CD4-positive, alpha-beta T cell (primary cell): ENCODE data around the gene SLC35A3. TPM values are rescaled to one million over a fixed set of nuclear protein-coding genes. Genes with fewer than 3 reads are reported as not detected.

Experiments
- ATAC-seq: fragments of 200-7000 bp; cut with Tn5 transposase; one replicate; pipeline ENCODE4 v1.10.0; 2022; ENCODE audit warnings: mild to moderate bottlenecking; ENCODE audit not compliant: poor library complexity
- CTCF ChIA-PET: fragments of 350-600 bp; sonication (Branson Sonifier 250); formaldehyde crosslinking; loops from one replicate; lab custom pipeline; 2021; ENCODE audit warnings: antibody characterized with exemption, inconsistent platforms; lab: Charles Lee
- POLR2A ChIA-PET: fragments of 350-600 bp; sonication (Branson Sonifier 250); formaldehyde crosslinking; loops from one replicate; lab custom pipeline; 2021; ENCODE audit warnings: antibody characterized with exemption, inconsistent platforms; lab: Charles Lee
- DNase-seq, 14 experiments: peaks; one replicate each; pipeline ENCODE4 v3.0.0-alpha.2; 2013 to 2020; ENCODE audit warnings: mixed read lengths in 2 of 14
- H3K27ac ChIP-seq, 2 donors: one replicate each; pipeline versions ENCODE4 v1.5.1 to v1.7.0; 2013; ENCODE audit warnings: low read length in 2 of 2, low read depth in 1 of 2, mild to moderate bottlenecking in 1 of 2
- H3K27me3 ChIP-seq, 2 experiments: 1 replicate in 1 of 2; 2 replicates in 1 of 2; pipeline versions ENCODE4 v1.6.1 to v1.7.0; 2013; ENCODE audit warnings: low read length in 2 of 2, control low read depth in 1 of 2, mild to moderate bottlenecking in 1 of 2, moderate library complexity in 1 of 2; ENCODE audit not compliant: insufficient read depth in 2 of 2, control insufficient read depth in 1 of 2
- H3K36me3 ChIP-seq: one replicate; pipeline ENCODE4 v1.6.1; 2013; ENCODE audit warnings: low read length, control low read depth; ENCODE audit not compliant: insufficient read depth
- H3K4me1 ChIP-seq: one replicate; pipeline ENCODE4 v1.6.1; 2013; ENCODE audit warnings: low read length, control low read depth; ENCODE audit not compliant: insufficient read depth
- H3K4me3 ChIP-seq: one replicate; pipeline ENCODE4 v1.5.1; 2013; ENCODE audit warnings: mild to moderate bottlenecking, low read length, moderate library complexity
- H3K9me3 ChIP-seq, 2 experiments: 1 replicate in 1 of 2; 2 replicates in 1 of 2; pipeline versions ENCODE4 v1.6.1 to v1.7.0; 2013; ENCODE audit warnings: low read length in 2 of 2, mild to moderate bottlenecking in 2 of 2, control low read depth in 1 of 2, moderate library complexity in 1 of 2; ENCODE audit not compliant: control insufficient read depth in 1 of 2, insufficient read depth in 1 of 2
- H3K27ac Mint-ChIP-seq: one replicate; pipeline ENCODE4 v1.8.0; 2020; ENCODE audit warnings: mixed read lengths
- H3K27me3 Mint-ChIP-seq: one replicate; pipeline ENCODE4 v1.8.0; 2021; ENCODE audit warnings: mixed read lengths
- H3K36me3 Mint-ChIP-seq: one replicate; pipeline ENCODE4 v1.8.0; 2021; ENCODE audit warnings: low read depth, mixed read lengths
- H3K4me1 Mint-ChIP-seq: one replicate; pipeline ENCODE4 v1.8.0; 2021; ENCODE audit warnings: low read depth, mixed read lengths
- H3K4me3 Mint-ChIP-seq: one replicate; pipeline ENCODE4 v1.8.0; 2020; ENCODE audit warnings: mild to moderate bottlenecking, mixed read lengths
- H3K9me3 Mint-ChIP-seq: one replicate; pipeline ENCODE4 v1.8.0; 2020; ENCODE audit warnings: mixed read lengths
- intact Hi-C, 2 experiments: fragments of 100-400 bp; cut with DNase I in 1 of 2; cut with micrococcal nuclease in 1 of 2; formaldehyde crosslinking; loops; one replicate each; pipeline versions ENCODE4 v1.15.1 to v1.9.0; 2023 to 2025; cut with DNase I, micrococcal nuclease
- total RNA-seq, 174 experiments: library from RNA in 2 of 174; stranded (reverse) in 2 of 174; gene quantifications; one replicate each; pipeline ENCODE4 v1.2.3 and lab custom pipeline; 2021 to 2026
- TF ChIP-seq, protein P1 (sequence below): fragments of 200-600 bp; IDR thresholded peaks from one replicate; pipeline ENCODE4 v1.8.0; 2022; ENCODE audit warnings: antibody characterized with exemption, mild to moderate bottlenecking

Gene SLC35A3
- total RNA-seq, 2 experiments from 2014 or later = 20.2 to 24.6 TPM

DNA sequence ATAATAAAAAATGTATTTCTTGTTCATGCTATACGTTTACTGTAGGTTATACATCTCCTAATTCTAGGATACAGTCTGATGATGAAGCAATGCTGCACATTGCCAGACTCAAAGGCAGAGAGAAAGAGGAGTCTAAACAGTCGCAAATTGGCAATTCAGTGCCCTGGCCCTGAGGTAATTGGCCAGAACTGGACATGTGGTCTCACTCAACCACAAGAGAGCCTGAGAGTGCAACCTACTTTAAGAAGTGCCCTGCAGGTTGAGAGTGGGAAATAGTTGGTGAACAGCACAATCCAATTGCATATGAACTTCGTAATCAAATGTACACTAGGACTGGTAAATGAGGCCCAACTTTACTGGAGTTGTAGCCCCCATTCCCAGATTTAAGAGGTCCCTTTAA lies 5.0 kb upstream of the SLC35A3 start:
- no peaks in the 10 kb centered on the region for H3K9me3 ChIP-seq
- Mint-ChIP-seq H3K27me3 (no peaks in the 10 kb centered on the region), H3K9me3 (no peaks in the 10 kb centered on the region), H3K27ac (no peak overlapping the region), H3K4me1 (peaks cover 18% of the 10 kb centered on the region), H3K36me3 (no peaks in the 10 kb centered on the region), H3K4me3 (no peak overlapping the region)
- CTCF ChIA-PET = no interaction called here
- POLR2A ChIA-PET = no interaction called here
- DNase-seq (no peak), ATAC-seq (no peak)
- H3K36me3 ChIP-seq = no peaks in the 10 kb centered on the region
- no peak overlapping the region for H3K4me3 ChIP-seq
- TF ChIP-seq, protein P1, sequence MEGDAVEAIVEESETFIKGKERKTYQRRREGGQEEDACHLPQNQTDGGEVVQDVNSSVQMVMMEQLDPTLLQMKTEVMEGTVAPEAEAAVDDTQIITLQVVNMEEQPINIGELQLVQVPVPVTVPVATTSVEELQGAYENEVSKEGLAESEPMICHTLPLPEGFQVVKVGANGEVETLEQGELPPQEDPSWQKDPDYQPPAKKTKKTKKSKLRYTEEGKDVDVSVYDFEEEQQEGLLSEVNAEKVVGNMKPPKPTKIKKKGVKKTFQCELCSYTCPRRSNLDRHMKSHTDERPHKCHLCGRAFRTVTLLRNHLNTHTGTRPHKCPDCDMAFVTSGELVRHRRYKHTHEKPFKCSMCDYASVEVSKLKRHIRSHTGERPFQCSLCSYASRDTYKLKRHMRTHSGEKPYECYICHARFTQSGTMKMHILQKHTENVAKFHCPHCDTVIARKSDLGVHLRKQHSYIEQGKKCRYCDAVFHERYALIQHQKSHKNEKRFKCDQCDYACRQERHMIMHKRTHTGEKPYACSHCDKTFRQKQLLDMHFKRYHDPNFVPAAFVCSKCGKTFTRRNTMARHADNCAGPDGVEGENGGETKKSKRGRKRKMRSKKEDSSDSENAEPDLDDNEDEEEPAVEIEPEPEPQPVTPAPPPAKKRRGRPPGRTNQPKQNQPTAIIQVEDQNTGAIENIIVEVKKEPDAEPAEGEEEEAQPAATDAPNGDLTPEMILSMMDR = no peak
- H3K27me3 ChIP-seq = no peaks in the 10 kb centered on the region
- intact Hi-C loops = loop anchor here in 1 of 2 experiments (5.0 kb wide), 3 partner anchors 72 to 167 kb away; partner anchors contain the start of genes AGL, SASS6 and TRMT13
- H3K27ac ChIP-seq = no peak overlapping the region
- H3K4me1 ChIP-seq = peaks cover 6% of the 10 kb centered on the region

DNA sequence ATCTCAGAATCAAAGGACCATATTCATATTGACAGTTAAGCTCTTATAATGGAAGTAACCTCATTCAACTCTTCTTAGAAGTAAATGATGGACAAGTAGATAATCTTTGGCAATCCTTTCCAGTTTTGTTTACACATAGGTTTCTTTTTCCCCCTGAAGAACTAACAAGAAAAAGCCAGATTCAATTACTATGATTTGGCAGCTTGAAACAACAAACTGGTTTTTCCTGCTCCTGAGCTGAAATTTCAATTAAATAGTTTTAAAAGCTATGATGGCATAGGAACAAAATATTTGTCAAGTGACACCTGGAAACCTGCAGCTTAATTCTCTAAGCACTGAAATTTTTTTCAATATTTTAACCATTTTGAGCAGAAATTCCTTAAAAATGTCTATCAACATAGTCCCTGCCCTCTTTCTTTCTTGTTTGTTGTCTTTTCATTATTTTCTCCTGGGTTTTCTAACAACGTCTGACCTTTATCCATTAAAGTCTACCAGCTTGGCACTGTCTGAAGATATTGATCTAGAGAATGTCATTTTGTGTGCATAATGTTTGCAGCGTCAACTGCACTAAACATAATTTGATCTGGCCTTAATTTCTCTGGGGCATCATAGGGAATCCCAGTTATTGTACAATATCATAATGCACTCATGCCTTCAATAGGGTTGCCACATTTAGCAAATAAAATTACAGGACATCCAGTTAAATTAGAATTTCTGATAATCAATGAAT lies 4.0 kb upstream of the SLC35A3 start:
- Mint-ChIP-seq H3K9me3 (no peaks in the 10 kb centered on the region), H3K4me3 (no peak overlapping the region), H3K27me3 (no peaks in the 10 kb centered on the region), H3K4me1 (peaks cover 27% of the 10 kb centered on the region), H3K36me3 (peaks cover 9% of the 10 kb centered on the region), H3K27ac (no peak overlapping the region)
- Histone ChIP-seq H3K4me1 (peaks cover 9% of the 10 kb centered on the region), H3K27ac (no peak overlapping the region), H3K9me3 (no peaks in the 10 kb centered on the region), H3K36me3 (no peaks in the 10 kb centered on the region), H3K4me3 (no peak overlapping the region), H3K27me3 (no peaks in the 10 kb centered on the region)
- no peak for DNase-seq
- POLR2A ChIA-PET = no interaction called here
- intact Hi-C loops = loop anchor here in 1 of 2 experiments (5.0 kb wide), 3 partner anchors 71 to 166 kb away; partner anchors contain the start of genes AGL, SASS6 and TRMT13
- ATAC-seq = no peak
- CTCF ChIA-PET = no interaction called here
- TF ChIP-seq, protein P1 = no peak

DNA sequence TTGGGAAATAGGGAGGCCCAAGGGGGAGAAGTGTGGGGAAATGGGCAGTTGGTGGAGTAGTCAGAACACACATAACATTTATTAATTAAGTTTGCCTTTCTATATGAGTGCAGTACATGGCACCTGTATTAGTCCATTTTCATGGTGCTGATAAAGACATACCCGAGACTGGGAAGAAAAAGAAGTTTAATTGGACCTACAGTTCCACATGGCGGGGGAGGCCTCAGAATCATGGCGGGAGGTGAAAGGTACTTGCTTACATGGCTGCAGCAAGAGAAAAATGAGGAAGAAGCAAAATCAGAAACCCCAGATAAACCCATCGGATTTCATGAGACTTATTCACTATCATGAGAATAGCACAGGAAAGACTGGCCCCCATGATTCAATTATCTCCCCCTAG lies 1.6 kb upstream of the SLC35A3 start:
- ChIA-PET POLR2A (no interaction called here), CTCF (no interaction called here)
- Histone ChIP-seq H3K27ac (no peak overlapping the region), H3K4me3 (no peak overlapping the region), H3K27me3 (no peaks in the 10 kb centered on the region), H3K9me3 (no peaks in the 10 kb centered on the region), H3K4me1 (peaks cover 11% of the 10 kb centered on the region), H3K36me3 (peaks cover 3% of the 10 kb centered on the region)
- no peaks in the 10 kb centered on the region for H3K9me3 Mint-ChIP-seq
- no peaks in the 10 kb centered on the region for H3K27me3 Mint-ChIP-seq
- H3K4me3 Mint-ChIP-seq = peak overlapping the region; percentile 100
- TF ChIP-seq, protein P1 = no peak
- peaks cover 38% of the 10 kb centered on the region for H3K4me1 Mint-ChIP-seq
- no peak for ATAC-seq
- intact Hi-C loops = loop anchor here in 1 of 2 experiments (5.0 kb wide), 3 partner anchors 69 to 164 kb away; partner anchors contain the start of genes AGL, SASS6 and TRMT13
- peaks cover 18% of the 10 kb centered on the region for H3K36me3 Mint-ChIP-seq
- peak overlapping the region; percentile 97 for H3K27ac Mint-ChIP-seq
- no peak for DNase-seq
